SK-N-SH treated with all-trans-retinoic acid at 6 μM for 48 hours (cell line): Measurements from ENCODE around the gene PTPRB.

Experiments
- ATAC-seq: fragments of 200-7000 bp; cut with Tn5 transposase; 3 replicates; pipeline ENCODE4 v1.9.1; 2020; ENCODE audit warnings: mild to moderate bottlenecking, moderate library complexity
- ARNTL ChIP-seq: fragments of 450-650 bp; formaldehyde crosslinking; IDR thresholded peaks from 2 replicates; pipeline ENCODE4 v1.5.0; 2020; ENCODE audit warnings: low read depth, mild to moderate bottlenecking, moderate library complexity, borderline replicate concordance
- CREB5 ChIP-seq: fragments of 250-450 bp; sonication (Bioruptor Pico); IDR thresholded peaks from 2 replicates; pipeline ENCODE4 v1.5.1; 2020; ENCODE audit warnings: low read depth, mild to moderate bottlenecking, moderate library complexity
- CSDC2 ChIP-seq: fragments of 250-450 bp; sonication (Bioruptor Pico); IDR thresholded peaks from 2 replicates; pipeline ENCODE4 v1.5.0; 2020; ENCODE audit warnings: mild to moderate bottlenecking, moderate library complexity
- CSRNP3 ChIP-seq: fragments of 250-450 bp; sonication (Bioruptor Pico); IDR thresholded peaks from 2 replicates; pipeline ENCODE4 v1.5.1; 2021; ENCODE audit warnings: mild to moderate bottlenecking, moderate library complexity
- ESRRG ChIP-seq: fragments of 250-450 bp; sonication (Bioruptor Pico); IDR thresholded peaks from 2 replicates; pipeline ENCODE4 v1.6.1; 2021; ENCODE audit warnings: mild to moderate bottlenecking
- GLIS3 ChIP-seq: fragments of 250-450 bp; sonication (Bioruptor Pico); IDR thresholded peaks from 2 replicates; pipeline ENCODE4 v1.5.0; 2020; ENCODE audit warnings: mild to moderate bottlenecking, moderate library complexity
- ISL1 ChIP-seq: fragments of 250-450 bp; sonication (Bioruptor Pico); IDR thresholded peaks from 2 replicates; pipeline ENCODE4 v2.1.2; 2022; ENCODE audit warnings: mild to moderate bottlenecking, moderate library complexity
- OSR1 ChIP-seq: fragments of 250-450 bp; sonication (Bioruptor Pico); IDR thresholded peaks from 2 replicates; pipeline ENCODE4 v1.8.0; 2022; ENCODE audit warnings: moderate library complexity, mild to moderate bottlenecking, inconsistent platforms
- PATZ1 ChIP-seq: fragments of 250-450 bp; sonication (Bioruptor Pico); IDR thresholded peaks from 2 replicates; pipeline ENCODE4 v1.8.0; 2020; ENCODE audit warnings: mild to moderate bottlenecking, moderate library complexity, borderline replicate concordance
- POU6F1 ChIP-seq: fragments of 250-450 bp; sonication (Bioruptor Pico); IDR thresholded peaks from 2 replicates; pipeline ENCODE4 v1.8.0; 2021; ENCODE audit warnings: low read depth, mild to moderate bottlenecking, moderate library complexity, borderline replicate concordance
- PPARA ChIP-seq: fragments of 250-450 bp; sonication (Bioruptor Pico); IDR thresholded peaks from 2 replicates; pipeline ENCODE4 v1.5.0; 2020; ENCODE audit warnings: mild to moderate bottlenecking, borderline replicate concordance
- SNAI2 ChIP-seq: fragments of 250-450 bp; sonication (Bioruptor Pico); IDR thresholded peaks from 2 replicates; pipeline ENCODE4 v1.5.0; 2020; ENCODE audit warnings: mild to moderate bottlenecking, moderate library complexity
- TCF4 ChIP-seq: fragments of 250-450 bp; sonication (Bioruptor Pico); IDR thresholded peaks from 2 replicates; pipeline ENCODE4 v1.8.0; 2021; ENCODE audit warnings: mild to moderate bottlenecking, moderate library complexity, borderline replicate concordance
- TOX ChIP-seq: fragments of 250-450 bp; sonication (Bioruptor Pico); IDR thresholded peaks from 2 replicates; pipeline ENCODE4 v1.8.0; 2021; ENCODE audit warnings: mild to moderate bottlenecking, moderate library complexity, borderline replicate concordance
- ZC3H10 ChIP-seq: fragments of 250-450 bp; sonication (Bioruptor Pico); IDR thresholded peaks from 2 replicates; pipeline ENCODE4 v1.5.1; 2021; ENCODE audit warnings: mild to moderate bottlenecking, moderate library complexity
- ZFP30 ChIP-seq: fragments of 450-650 bp; formaldehyde crosslinking; IDR thresholded peaks from 2 replicates; pipeline ENCODE4 v1.5.0; 2022; ENCODE audit warnings: mild to moderate bottlenecking, moderate library complexity
- ZNF565 ChIP-seq: fragments of 450-650 bp; formaldehyde crosslinking; conservative IDR thresholded peaks from 2 replicates; pipeline ENCODE4 v1.5.0; 2020; ENCODE audit warnings: low read depth, mild to moderate bottlenecking, moderate library complexity
- ZNF70 ChIP-seq: fragments of 450-650 bp; formaldehyde crosslinking; IDR thresholded peaks from 2 replicates; pipeline ENCODE4 v1.5.0; 2020; ENCODE audit warnings: mild to moderate bottlenecking, moderate library complexity
- ZNF8 ChIP-seq: fragments of 450-650 bp; formaldehyde crosslinking; IDR thresholded peaks from 2 replicates; pipeline ENCODE4 v1.5.0; 2020; ENCODE audit warnings: mild to moderate bottlenecking, moderate library complexity

The PTPRB gene

GRCh38 chr12:70639535-70639934 is 2.3 kb upstream of the PTPRB start:
- ATAC-seq = no peak
- TF ChIP-seq OSR1 (no peak), POU6F1 (no peak)

DNA sequence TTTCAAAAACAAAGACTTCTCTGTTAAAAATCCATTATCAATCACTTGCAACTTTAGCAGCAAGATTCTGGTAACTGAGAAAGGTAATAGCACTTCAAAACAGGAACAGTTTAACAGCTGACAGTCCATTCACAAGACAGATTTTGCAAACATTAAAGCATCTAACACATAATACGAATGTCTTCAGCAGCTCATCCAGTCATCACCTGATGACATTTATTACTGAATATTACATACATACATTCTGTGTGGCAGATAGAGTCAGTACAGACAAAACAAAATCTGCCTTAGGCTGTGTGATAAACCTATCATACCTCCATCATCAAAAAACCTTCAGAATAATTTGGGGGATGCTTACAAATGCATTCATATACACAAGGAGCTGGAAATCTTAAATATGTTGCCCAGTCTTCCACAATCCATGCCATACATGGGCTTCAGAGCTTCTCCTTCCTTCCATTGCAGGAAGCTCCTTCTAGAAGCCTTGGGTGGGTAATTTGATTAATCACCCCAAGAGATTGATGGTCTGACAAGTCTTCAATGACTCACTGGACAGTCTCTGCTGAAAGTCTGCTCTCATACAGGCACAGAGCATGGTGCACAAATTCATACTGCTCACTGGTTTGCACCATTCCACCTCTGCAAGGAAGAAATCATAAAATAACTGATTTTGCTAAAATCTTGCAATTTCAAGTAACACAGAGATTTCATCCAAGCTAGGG is 1.6 kb upstream of the PTPRB start:
- TF ChIP-seq ZNF70 (CRISPR knock-in tag) (no peak), ISL1 (CRISPR knock-in tag) (peak; percentile 20; the same call in 1 of the 2 replicates), TOX (CRISPR knock-in tag) (no peak), ARNTL (CRISPR knock-in tag) (no peak), GLIS3 (CRISPR knock-in tag) (no peak), POU6F1 (no peak), ZC3H10 (CRISPR knock-in tag) (no peak), SNAI2 (CRISPR knock-in tag) (no peak), ESRRG (CRISPR knock-in tag) (no peak), PATZ1 (CRISPR knock-in tag) (0 out of 2 replicates have a peak, but pooled peaks have one; percentile 10), CSDC2 (CRISPR knock-in tag) (no peak), OSR1 (no peak), ZFP30 (CRISPR knock-in tag) (no peak)
- peak; percentile 28; the same call in 1 of the 3 replicates for ATAC-seq

DNA sequence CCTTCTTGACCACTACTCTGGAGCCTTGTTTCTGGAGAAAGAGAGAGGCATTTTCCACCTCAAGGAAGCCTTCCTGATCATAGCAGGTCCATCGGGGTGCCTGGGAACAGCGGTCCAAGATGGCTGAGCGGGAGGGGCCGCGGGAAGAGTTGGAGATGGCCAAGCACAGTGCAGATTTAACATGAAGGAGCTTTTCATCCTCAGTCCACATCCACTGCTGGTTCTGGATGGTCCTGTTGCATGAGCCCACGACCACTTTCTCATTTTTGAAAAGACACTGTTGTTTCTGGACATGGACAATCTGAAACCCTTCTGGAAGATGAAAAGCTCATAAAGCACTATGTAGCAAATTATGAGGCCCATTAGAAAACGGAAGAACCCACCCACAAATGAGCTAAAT is 1.5 kb downstream of the PTPRB start:
- no peak for ATAC-seq
- TF ChIP-seq CSRNP3 (CRISPR knock-in tag) (no peak), PPARA (CRISPR knock-in tag) (no peak), CSDC2 (CRISPR knock-in tag) (no peak), ESRRG (CRISPR knock-in tag) (no peak), TCF4 (CRISPR knock-in tag) (no peak), ZNF70 (CRISPR knock-in tag) (no peak), ZC3H10 (CRISPR knock-in tag) (no peak), ZNF565 (CRISPR knock-in tag) (no peak), GLIS3 (CRISPR knock-in tag) (no peak), ZNF8 (CRISPR knock-in tag) (no peak), OSR1 (no peak), CREB5 (CRISPR knock-in tag) (no peak), ISL1 (CRISPR knock-in tag) (no peak), SNAI2 (CRISPR knock-in tag) (no peak), TOX (CRISPR knock-in tag) (no peak), ZFP30 (CRISPR knock-in tag) (no peak), PATZ1 (CRISPR knock-in tag) (no peak)
